ENCODE results near the gene VAC14. TPM values are rescaled to one million over a fixed set of nuclear protein-coding genes. Genes with fewer than 3 reads are reported as not detected.

VAC14 gene
- total and polyA plus RNA-seq, 2 of the 8 experiments (the other 6 are each of a cell fraction or from before 2014, with no cell fraction given): 56.0 to 108 TPM

DNA sequence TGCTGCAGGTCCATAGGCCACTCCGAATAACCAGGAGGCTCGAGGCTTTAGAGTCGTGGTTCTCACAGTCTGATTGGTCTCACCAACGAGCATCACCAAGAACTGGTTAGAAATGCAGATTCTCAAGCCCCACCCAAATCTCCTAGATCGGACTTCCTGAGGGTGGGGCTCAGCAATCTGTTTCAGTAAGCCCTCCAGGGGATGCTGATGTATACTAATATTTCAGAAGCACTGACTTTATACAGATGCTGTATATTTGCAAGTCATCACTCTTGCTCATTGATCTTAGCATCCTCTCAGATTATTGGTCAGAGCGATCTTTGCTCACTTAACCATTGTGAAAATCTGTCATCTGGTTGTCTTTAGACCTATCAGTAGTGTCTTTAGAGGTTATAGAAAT, 4.4 kb upstream of the VAC14 start (continued):
- TF ChIP-seq SUZ12 (IDR thresholded peaks at IDR 0.05; ENCODE audit: low read length) (no peak), CHD2 (IDR thresholded peaks at IDR 0.05; ENCODE audit: low read length) (no peak), ASH2L (IDR thresholded peaks at IDR 0.05; ENCODE audit: low read length) (no peak), HDAC2 (IDR thresholded peaks at IDR 0.05; ENCODE audit: borderline replicate concordance in 1 of 2, low read depth in 2 of 2, low read length in 2 of 2) (no peak), RNF2 (IDR thresholded peaks at IDR 0.05; ENCODE audit: borderline replicate concordance, low read depth, low read length, missing control alignments, poor library complexity, severe bottlenecking) (no peak), EGR1 (IDR thresholded peaks at IDR 0.05; ENCODE audit: borderline replicate concordance, low read depth, low read length) (no peak), RBBP5 (IDR thresholded peaks at IDR 0.05; ENCODE audit: borderline replicate concordance, low read depth, low read length) (no peak), CREB1 (IDR thresholded peaks at IDR 0.05) (no peak)
- TF ChIP-seq, protein P1, sequence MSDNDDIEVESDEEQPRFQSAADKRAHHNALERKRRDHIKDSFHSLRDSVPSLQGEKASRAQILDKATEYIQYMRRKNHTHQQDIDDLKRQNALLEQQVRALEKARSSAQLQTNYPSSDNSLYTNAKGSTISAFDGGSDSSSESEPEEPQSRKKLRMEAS (IDR thresholded peaks at IDR 0.05): no peak
- TF ChIP-seq, protein P2, sequence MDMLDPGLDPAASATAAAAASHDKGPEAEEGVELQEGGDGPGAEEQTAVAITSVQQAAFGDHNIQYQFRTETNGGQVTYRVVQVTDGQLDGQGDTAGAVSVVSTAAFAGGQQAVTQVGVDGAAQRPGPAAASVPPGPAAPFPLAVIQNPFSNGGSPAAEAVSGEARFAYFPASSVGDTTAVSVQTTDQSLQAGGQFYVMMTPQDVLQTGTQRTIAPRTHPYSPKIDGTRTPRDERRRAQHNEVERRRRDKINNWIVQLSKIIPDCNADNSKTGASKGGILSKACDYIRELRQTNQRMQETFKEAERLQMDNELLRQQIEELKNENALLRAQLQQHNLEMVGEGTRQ (IDR thresholded peaks at IDR 0.05; ENCODE audit: low read length): no peak
